Sigmoid colon (tissue), 4 donors: ENCODE measurements around the gene AATK.

Experiments used
- CTCF ChIP-seq, 4 experiments: fragments of 450-650 bp in 3 of 4; fragments of 200-600 bp in 1 of 4; IDR thresholded peaks; one replicate each; pipeline ENCODE4 v1.5.1; 2016 to 2019; ENCODE audit warnings: antibody characterized with exemption in 4 of 4, mild to moderate bottlenecking in 3 of 4, moderate library complexity in 2 of 4
- POLR2AphosphoS5 ChIP-seq, 4 donors: sonication (generic); formaldehyde crosslinking; IDR thresholded peaks; one replicate each; pipeline ENCODE4 v1.6.1; 2017; ENCODE audit warnings: antibody characterized with exemption in 4 of 4

GRCh38 chr17:81140018-81140417, 26.0 kb downstream of the AATK start:
- no peak for TF ChIP-seq POLR2AphosphoS5 (IDR thresholded peaks at IDR 0.05)
- TF ChIP-seq CTCF (IDR thresholded peaks at IDR 0.05), result no peak
